ENCODE data around the gene PHEX. TPM values are rescaled to one million over a fixed set of nuclear protein-coding genes. Genes with fewer than 3 reads are reported as not detected.

PHEX gene
- polyA plus RNA-seq, 3 donors, result 0.03 TPM; not detected in 2

DNA sequence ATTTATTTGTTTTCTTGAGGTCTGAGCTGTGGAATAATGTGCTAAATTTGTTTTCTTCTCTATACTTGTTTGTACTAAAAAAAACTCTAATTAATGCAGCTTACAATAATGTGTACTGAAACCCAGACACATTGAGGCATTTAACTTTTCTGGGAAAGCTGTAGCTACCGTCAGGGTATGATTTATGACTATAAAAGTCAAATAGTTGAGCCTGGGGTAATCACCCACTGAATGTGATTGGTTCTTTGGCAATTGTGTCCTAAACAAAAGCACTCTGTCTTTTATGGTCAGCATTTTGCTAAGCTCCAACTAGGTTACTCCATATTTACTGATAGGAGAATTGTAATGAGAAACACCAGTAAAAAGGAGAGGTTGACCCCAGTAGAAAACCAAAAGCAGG lies 174.7 kb downstream of the PHEX start:
- Mint-ChIP-seq H3K4me1 (no peaks in the 10 kb centered on the region), H3K27ac (no peak overlapping the region), H3K27me3 (ENCODE audit: low read depth in 3 of 3) (peaks cover 0 to 2% (median 0%) of the 10 kb centered on the region in 3 donors), H3K36me3 (no peaks in the 10 kb centered on the region), H3K4me3 (no peak overlapping the region), H3K9me3 (peaks cover 0 to 2% (median 0%) of the 10 kb centered on the region in 7 donors)
- Histone ChIP-seq H3K27ac (ENCODE audit: low read depth in 1 of 2, low read length in 2 of 2) (no peak overlapping the region), H3K9ac (ENCODE audit: insufficient read depth, low read length, poor library complexity, severe bottlenecking) (no peak overlapping the region), H3K4me1 (ENCODE audit: control insufficient read depth in 1 of 2, insufficient read depth in 2 of 2, low read length in 2 of 2) (no peaks in the 10 kb centered on the region), H3K36me3 (replicated peaks in 1 of 2; ENCODE audit: control insufficient read depth in 1 of 2, insufficient read depth in 2 of 2, low read length in 2 of 2) (no peaks in the 10 kb centered on the region), H3K27me3 (ENCODE audit: control insufficient read depth in 2 of 2, insufficient read depth in 2 of 2, low read length in 2 of 2) (no peaks in the 10 kb centered on the region), H4K20me1 (ENCODE audit: insufficient read depth, low read length) (no peaks in the 10 kb centered on the region), H2AFZ (ENCODE audit: insufficient read depth, low read depth, low read length, poor library complexity, severe bottlenecking) (no peak overlapping the region), H3K79me2 (ENCODE audit: insufficient read depth, low read length) (no peaks in the 10 kb centered on the region), H3K9me3 (replicated peaks in 1 of 2; ENCODE audit: control insufficient read depth in 1 of 2, insufficient read depth in 1 of 2, low read length in 2 of 2) (no peaks in the 10 kb centered on the region), H3K4me3 (replicated peaks in 1 of 3; ENCODE audit: low read depth in 2 of 3, low read length in 3 of 3) (no peak overlapping the region), H3K4me2 (replicated peaks; ENCODE audit: extremely low read depth, low read length, poor library complexity, severe bottlenecking) (no peak overlapping the region)
- DNase-seq, result no peak
- WGBS (ENCODE audit: insufficient coverage), result no CpG with 5 or more reads among the region's 1 CpG
- intact Hi-C loops (cut with micrococcal nuclease), result no loop called here
- TF ChIP-seq CTCF (IDR thresholded peaks at IDR 0.05), result no peak

DNA sequence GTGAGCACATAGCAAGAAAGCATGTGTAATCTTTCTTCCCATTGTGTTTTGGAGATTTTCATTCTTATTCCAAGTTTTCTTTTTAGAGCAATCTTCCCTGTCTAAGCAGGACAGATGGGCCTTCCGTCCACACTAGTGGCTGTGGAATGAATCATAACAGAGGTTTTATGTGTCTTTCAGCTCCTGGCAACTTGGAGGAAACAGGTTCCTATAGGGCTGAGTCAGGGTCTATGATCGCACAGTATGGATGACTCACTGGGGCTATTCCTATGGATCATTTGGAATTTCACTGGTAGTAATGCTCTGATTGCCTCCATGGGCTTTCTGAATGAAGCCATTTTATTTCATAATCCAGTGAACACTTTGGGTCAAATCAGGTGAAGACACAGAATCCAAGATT lies 188.8 kb downstream of the PHEX start:
- WGBS (ENCODE audit: insufficient coverage), result no CpG with 5 or more reads among the region's 2 CpGs
- H3K4me1 ChIP-seq (ENCODE audit: control insufficient read depth in 1 of 2, insufficient read depth in 2 of 2, low read length in 2 of 2), result no peaks in the 10 kb centered on the region
- no peak overlapping the region for H3K27ac Mint-ChIP-seq
- no peak overlapping the region for H3K9ac ChIP-seq (ENCODE audit: insufficient read depth, low read length, poor library complexity, severe bottlenecking)
- H2AFZ ChIP-seq (ENCODE audit: insufficient read depth, low read depth, low read length, poor library complexity, severe bottlenecking), result no peak overlapping the region
- no peaks in the 10 kb centered on the region for H3K9me3 ChIP-seq (replicated peaks in 1 of 2; ENCODE audit: control insufficient read depth in 1 of 2, insufficient read depth in 1 of 2, low read length in 2 of 2)
- DNase-seq, result no peak
- H3K79me2 ChIP-seq (ENCODE audit: insufficient read depth, low read length), result no peaks in the 10 kb centered on the region
- H3K4me3 ChIP-seq (replicated peaks in 1 of 3; ENCODE audit: low read depth in 2 of 3, low read length in 3 of 3), result no peak overlapping the region
- H3K4me1 Mint-ChIP-seq, result no peaks in the 10 kb centered on the region
- no peaks in the 10 kb centered on the region for H4K20me1 ChIP-seq (ENCODE audit: insufficient read depth, low read length)
- intact Hi-C loops (cut with micrococcal nuclease), result no loop called here
- H3K27me3 Mint-ChIP-seq (ENCODE audit: low read depth in 3 of 3), result peaks cover 0 to 6% (median 0%) of the 10 kb centered on the region in 3 donors
- H3K9me3 Mint-ChIP-seq, result peaks cover 0 to 3% (median 0%) of the 10 kb centered on the region in 7 donors
- H3K36me3 Mint-ChIP-seq, result no peaks in the 10 kb centered on the region
- H3K36me3 ChIP-seq (replicated peaks in 1 of 2; ENCODE audit: control insufficient read depth in 1 of 2, insufficient read depth in 2 of 2, low read length in 2 of 2), result no peaks in the 10 kb centered on the region
- H3K27me3 ChIP-seq (ENCODE audit: control insufficient read depth in 2 of 2, insufficient read depth in 2 of 2, low read length in 2 of 2), result no peaks in the 10 kb centered on the region
- H3K4me2 ChIP-seq (replicated peaks; ENCODE audit: extremely low read depth, low read length, poor library complexity, severe bottlenecking), result no peak overlapping the region
- H3K27ac ChIP-seq (ENCODE audit: low read depth in 1 of 2, low read length in 2 of 2), result no peak overlapping the region
- TF ChIP-seq CTCF (IDR thresholded peaks at IDR 0.05), result no peak
- no peak overlapping the region for H3K4me3 Mint-ChIP-seq
